ENCODE data around the gene MYL4.

Gene MYL4

GRCh38 chr17:47184681-47185080, 24.5 kb upstream of the MYL4 start:
- TF ChIP-seq JUND (IDR thresholded peaks at IDR 0.05; ENCODE audit: low read depth): no peak
- DNase-seq (ENCODE audit: low read depth in 1 of 2, low spot score in 1 of 2): no peak
- in situ Hi-C loops (cut with HindIII; ENCODE audit: low pct_unique_long_range_greater_than_20kb, low sequenced_read_pairs): no loop called here

- no peak for TF ChIP-seq JUND (IDR thresholded peaks at IDR 0.05; ENCODE audit: low read depth)
- peak; percentile 13 to 16 for DNase-seq (ENCODE audit: low read depth in 1 of 2, low spot score in 1 of 2)
- in situ Hi-C loops (cut with HindIII; ENCODE audit: low pct_unique_long_range_greater_than_20kb, low sequenced_read_pairs): no loop called here
Measured at GRCh38 chr17:47188271-47188875, 20.8 kb upstream of the MYL4 start.

GRCh38 chr17:47188876-47189731, 20.0 kb upstream of the MYL4 start, which contains the start of gene CDC27:
TSS of gene CDC27 (minus strand) at chr17:47189295. CDS start at chr17:47189172, 123 bp downstream.
- peak; percentile 92 to 99 for DNase-seq (ENCODE audit: low read depth in 1 of 2, low spot score in 1 of 2)
- in situ Hi-C loops (cut with HindIII; ENCODE audit: low pct_unique_long_range_greater_than_20kb, low sequenced_read_pairs): no loop called here
- no peak for TF ChIP-seq JUND (IDR thresholded peaks at IDR 0.05; ENCODE audit: low read depth)

GRCh38 chr17:47189732-47190237, 19.4 kb upstream of the MYL4 start:
- TF ChIP-seq JUND (IDR thresholded peaks at IDR 0.05; ENCODE audit: low read depth): no peak
- no peak for DNase-seq (ENCODE audit: low read depth in 1 of 2, low spot score in 1 of 2)
- in situ Hi-C loops (cut with HindIII; ENCODE audit: low pct_unique_long_range_greater_than_20kb, low sequenced_read_pairs): no loop called here

GRCh38 chr17:47190243-47190642, 18.9 kb upstream of the MYL4 start:
- in situ Hi-C loops (cut with HindIII; ENCODE audit: low pct_unique_long_range_greater_than_20kb, low sequenced_read_pairs): no loop called here
- TF ChIP-seq JUND (IDR thresholded peaks at IDR 0.05; ENCODE audit: low read depth): no peak
- DNase-seq (ENCODE audit: low read depth in 1 of 2, low spot score in 1 of 2): no peak

GRCh38 chr17:47190770-47191169, 18.4 kb upstream of the MYL4 start:
- TF ChIP-seq JUND (IDR thresholded peaks at IDR 0.05; ENCODE audit: low read depth): no peak
- in situ Hi-C loops (cut with HindIII; ENCODE audit: low pct_unique_long_range_greater_than_20kb, low sequenced_read_pairs): no loop called here
- no peak for DNase-seq (ENCODE audit: low read depth in 1 of 2, low spot score in 1 of 2)

GRCh38 chr17:47192554-47192953, 16.6 kb upstream of the MYL4 start:
- no peak for DNase-seq (ENCODE audit: low read depth in 1 of 2, low spot score in 1 of 2)
- in situ Hi-C loops (cut with HindIII; ENCODE audit: low pct_unique_long_range_greater_than_20kb, low sequenced_read_pairs): no loop called here
- TF ChIP-seq JUND (IDR thresholded peaks at IDR 0.05; ENCODE audit: low read depth): no peak

GRCh38 chr17:47193931-47194511, 15.1 kb upstream of the MYL4 start:
- in situ Hi-C loops (cut with HindIII; ENCODE audit: low pct_unique_long_range_greater_than_20kb, low sequenced_read_pairs): no loop called here
- DNase-seq (ENCODE audit: low read depth in 1 of 2, low spot score in 1 of 2): no peak
- TF ChIP-seq JUND (IDR thresholded peaks at IDR 0.05; ENCODE audit: low read depth): no peak

- DNase-seq (ENCODE audit: low read depth in 1 of 2, low spot score in 1 of 2): no peak
- in situ Hi-C loops (cut with HindIII; ENCODE audit: low pct_unique_long_range_greater_than_20kb, low sequenced_read_pairs): no loop called here
- no peak for TF ChIP-seq JUND (IDR thresholded peaks at IDR 0.05; ENCODE audit: low read depth)
Measured at GRCh38 chr17:47197821-47198220, 11.3 kb upstream of the MYL4 start.

- in situ Hi-C loops (cut with HindIII; ENCODE audit: low pct_unique_long_range_greater_than_20kb, low sequenced_read_pairs): no loop called here
- no peak for TF ChIP-seq JUND (IDR thresholded peaks at IDR 0.05; ENCODE audit: low read depth)
- DNase-seq (ENCODE audit: low read depth in 1 of 2, low spot score in 1 of 2): no peak
Measured at GRCh38 chr17:47199627-47200324, 9.4 kb upstream of the MYL4 start.

- no peak for TF ChIP-seq JUND (IDR thresholded peaks at IDR 0.05; ENCODE audit: low read depth)
- in situ Hi-C loops (cut with HindIII; ENCODE audit: low pct_unique_long_range_greater_than_20kb, low sequenced_read_pairs): no loop called here
- no peak for DNase-seq (ENCODE audit: low read depth in 1 of 2, low spot score in 1 of 2)
Measured at GRCh38 chr17:47200325-47200664, 8.9 kb upstream of the MYL4 start.

GRCh38 chr17:47201166-47201565, 8.0 kb upstream of the MYL4 start:
- DNase-seq (ENCODE audit: low read depth in 1 of 2, low spot score in 1 of 2): no peak
- TF ChIP-seq JUND (IDR thresholded peaks at IDR 0.05; ENCODE audit: low read depth): no peak
- in situ Hi-C loops (cut with HindIII; ENCODE audit: low pct_unique_long_range_greater_than_20kb, low sequenced_read_pairs): no loop called here
